ENCODE measurements around the gene RALGAPA2.

GRCh38 chr20:20734475-20734948 is 22.1 kb upstream of the RALGAPA2 start:
- TF ChIP-seq, protein P1, sequence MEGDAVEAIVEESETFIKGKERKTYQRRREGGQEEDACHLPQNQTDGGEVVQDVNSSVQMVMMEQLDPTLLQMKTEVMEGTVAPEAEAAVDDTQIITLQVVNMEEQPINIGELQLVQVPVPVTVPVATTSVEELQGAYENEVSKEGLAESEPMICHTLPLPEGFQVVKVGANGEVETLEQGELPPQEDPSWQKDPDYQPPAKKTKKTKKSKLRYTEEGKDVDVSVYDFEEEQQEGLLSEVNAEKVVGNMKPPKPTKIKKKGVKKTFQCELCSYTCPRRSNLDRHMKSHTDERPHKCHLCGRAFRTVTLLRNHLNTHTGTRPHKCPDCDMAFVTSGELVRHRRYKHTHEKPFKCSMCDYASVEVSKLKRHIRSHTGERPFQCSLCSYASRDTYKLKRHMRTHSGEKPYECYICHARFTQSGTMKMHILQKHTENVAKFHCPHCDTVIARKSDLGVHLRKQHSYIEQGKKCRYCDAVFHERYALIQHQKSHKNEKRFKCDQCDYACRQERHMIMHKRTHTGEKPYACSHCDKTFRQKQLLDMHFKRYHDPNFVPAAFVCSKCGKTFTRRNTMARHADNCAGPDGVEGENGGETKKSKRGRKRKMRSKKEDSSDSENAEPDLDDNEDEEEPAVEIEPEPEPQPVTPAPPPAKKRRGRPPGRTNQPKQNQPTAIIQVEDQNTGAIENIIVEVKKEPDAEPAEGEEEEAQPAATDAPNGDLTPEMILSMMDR (IDR thresholded peaks at IDR 0.05): no peak
- no peak for TF ChIP-seq POLR2A (IDR thresholded peaks at IDR 0.05)
